ENCODE measurements around the gene POLR2E.

POLR2E gene

DNA sequence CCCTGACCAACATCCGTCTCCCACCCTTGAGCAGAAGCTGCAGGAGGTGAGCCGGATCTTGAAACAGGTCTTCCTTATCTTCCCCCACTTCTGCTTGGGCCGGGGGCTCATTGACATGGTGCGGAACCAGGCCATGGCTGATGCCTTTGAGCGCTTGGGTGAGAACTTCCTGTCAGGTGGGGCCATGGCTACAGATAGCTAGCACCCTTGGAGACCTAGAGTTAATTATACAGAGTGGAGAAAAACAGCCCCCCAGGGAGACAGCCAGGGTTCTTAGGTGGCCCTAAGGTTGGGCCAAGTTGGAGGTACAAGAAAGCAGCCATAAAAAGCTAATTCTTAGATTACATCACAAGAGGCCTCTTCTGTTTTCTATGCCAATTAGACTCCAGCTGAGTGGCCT is 37.1 kb downstream of the POLR2E start:
- no peak overlapping the region for H2BK120ac ChIP-seq (ENCODE audit: insufficient read depth, low read length, poor library complexity)
- no peak overlapping the region for H2BK12ac ChIP-seq (ENCODE audit: low read length)
- DNase-seq = no peak
- no peak overlapping the region for H2AK5ac ChIP-seq (ENCODE audit: low read length)
- H3K9me3 ChIP-seq (ENCODE audit: insufficient read depth, low read depth, low read length) = peaks cover 38% of the 10 kb centered on the region
- no peak overlapping the region for H4K91ac ChIP-seq (ENCODE audit: low read depth, low read length)
- no peaks in the 10 kb centered on the region for H3K79me1 ChIP-seq (ENCODE audit: low read length)
- H3K9ac ChIP-seq (ENCODE audit: low read length) = no peak overlapping the region
- H3K4ac ChIP-seq (ENCODE audit: low read depth, low read length) = no peak overlapping the region
- no peaks in the 10 kb centered on the region for H3K4me1 ChIP-seq (ENCODE audit: control insufficient read depth in 1 of 2, insufficient read depth in 2 of 2, low read length in 2 of 2)
- H2AFZ ChIP-seq (ENCODE audit: insufficient read depth, low read length, poor library complexity) = no peak overlapping the region
- H4K12ac ChIP-seq (ENCODE audit: low read depth, low read length) = no peak overlapping the region
- H4K8ac ChIP-seq (ENCODE audit: low read depth, low read length) = no peak overlapping the region
- H3K27ac ChIP-seq (ENCODE audit: low read depth, low read length) = no peak overlapping the region
- H3K27me3 ChIP-seq (ENCODE audit: insufficient read depth, low read length) = no peaks in the 10 kb centered on the region
- no peak overlapping the region for H3K4me3 ChIP-seq (ENCODE audit: low read depth, low read length)
- peaks cover 41 to 45% of the 10 kb centered on the region in 2 experiments for H3K36me3 ChIP-seq (ENCODE audit: control insufficient read depth in 1 of 2, insufficient read depth in 2 of 2, low read length in 2 of 2)
- H2BK5ac ChIP-seq (ENCODE audit: low read depth, low read length, poor library complexity) = no peak overlapping the region
- H3K23ac ChIP-seq (ENCODE audit: low read length) = no peak overlapping the region
- no peak overlapping the region for H3K14ac ChIP-seq (ENCODE audit: low read length)
- no peak overlapping the region for H3K4me2 ChIP-seq (ENCODE audit: low read length)
- H3K18ac ChIP-seq (ENCODE audit: low read length) = no peak overlapping the region
- no peaks in the 10 kb centered on the region for H3K79me2 ChIP-seq (ENCODE audit: control insufficient read depth, insufficient read depth, low read length, poor library complexity)
- WGBS (ENCODE audit: extremely low coverage, insufficient coverage, insufficient read length) = no CpG with 5 or more reads among the region's 5 CpGs

DNA sequence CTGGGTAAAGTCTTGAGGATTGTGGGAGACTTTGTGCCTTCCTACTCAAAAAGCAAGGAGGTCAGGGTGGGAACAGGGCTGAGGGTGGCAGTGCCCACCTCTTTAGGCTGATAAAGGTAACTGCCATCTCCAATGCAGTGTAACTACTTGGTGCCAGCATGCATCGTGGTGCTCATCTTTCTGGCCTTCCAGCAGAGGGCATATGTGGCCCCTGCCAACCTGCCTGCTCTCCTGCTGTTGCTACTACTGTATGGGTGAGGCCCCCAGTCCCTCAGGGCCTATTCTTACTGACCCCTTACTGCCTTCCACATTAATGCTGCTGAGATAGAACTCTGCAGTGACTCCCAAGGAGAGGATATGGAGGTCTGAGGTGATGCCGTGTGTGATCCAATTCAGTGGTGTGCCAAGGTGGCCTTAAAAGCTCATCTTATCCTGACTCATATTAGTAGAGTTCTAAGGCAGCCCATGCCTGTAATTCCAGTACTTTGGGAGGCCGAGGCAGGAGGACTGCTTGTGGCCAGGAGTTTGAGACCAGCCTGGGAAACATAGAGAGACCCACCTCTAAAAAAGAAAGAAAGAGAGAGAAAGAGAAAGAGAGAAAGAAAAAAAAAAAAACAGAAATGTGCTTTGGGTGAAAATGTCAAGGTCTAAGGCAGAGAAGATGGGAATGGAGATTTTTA is 37.9 kb downstream of the POLR2E start:
- Histone ChIP-seq H3K9me3 (ENCODE audit: insufficient read depth, low read depth, low read length) (peaks cover 34% of the 10 kb centered on the region), H2BK120ac (ENCODE audit: insufficient read depth, low read length, poor library complexity) (no peak overlapping the region), H3K14ac (ENCODE audit: low read length) (no peak overlapping the region), H4K12ac (ENCODE audit: low read depth, low read length) (no peak overlapping the region), H4K8ac (ENCODE audit: low read depth, low read length) (no peak overlapping the region), H3K4me1 (ENCODE audit: control insufficient read depth in 1 of 2, insufficient read depth in 2 of 2, low read length in 2 of 2) (no peaks in the 10 kb centered on the region), H3K27me3 (ENCODE audit: insufficient read depth, low read length) (no peaks in the 10 kb centered on the region), H2AK5ac (ENCODE audit: low read length) (no peak overlapping the region), H3K18ac (ENCODE audit: low read length) (no peak overlapping the region), H3K9ac (ENCODE audit: low read length) (no peak overlapping the region), H2BK5ac (ENCODE audit: low read depth, low read length, poor library complexity) (no peak overlapping the region), H3K4me3 (ENCODE audit: low read depth, low read length) (peak overlapping the region; percentile 33), H2BK12ac (ENCODE audit: low read length) (no peak overlapping the region), H4K91ac (ENCODE audit: low read depth, low read length) (no peak overlapping the region), H2AFZ (ENCODE audit: insufficient read depth, low read length, poor library complexity) (no peak overlapping the region), H3K36me3 (ENCODE audit: control insufficient read depth in 1 of 2, insufficient read depth in 2 of 2, low read length in 2 of 2) (peaks cover 41 to 46% of the 10 kb centered on the region in 2 experiments), H3K79me1 (ENCODE audit: low read length) (no peaks in the 10 kb centered on the region), H3K27ac (ENCODE audit: low read depth, low read length) (no peak overlapping the region), H3K79me2 (ENCODE audit: control insufficient read depth, insufficient read depth, low read length, poor library complexity) (no peaks in the 10 kb centered on the region), H3K4ac (ENCODE audit: low read depth, low read length) (no peak overlapping the region), H3K4me2 (ENCODE audit: low read length) (no peak overlapping the region), H3K23ac (ENCODE audit: low read length) (no peak overlapping the region)
- DNase-seq = peak in 1 of 2 donors; percentile 33
- WGBS (ENCODE audit: extremely low coverage, insufficient coverage, insufficient read length) = no CpG with 5 or more reads among the region's 3 CpGs

DNA sequence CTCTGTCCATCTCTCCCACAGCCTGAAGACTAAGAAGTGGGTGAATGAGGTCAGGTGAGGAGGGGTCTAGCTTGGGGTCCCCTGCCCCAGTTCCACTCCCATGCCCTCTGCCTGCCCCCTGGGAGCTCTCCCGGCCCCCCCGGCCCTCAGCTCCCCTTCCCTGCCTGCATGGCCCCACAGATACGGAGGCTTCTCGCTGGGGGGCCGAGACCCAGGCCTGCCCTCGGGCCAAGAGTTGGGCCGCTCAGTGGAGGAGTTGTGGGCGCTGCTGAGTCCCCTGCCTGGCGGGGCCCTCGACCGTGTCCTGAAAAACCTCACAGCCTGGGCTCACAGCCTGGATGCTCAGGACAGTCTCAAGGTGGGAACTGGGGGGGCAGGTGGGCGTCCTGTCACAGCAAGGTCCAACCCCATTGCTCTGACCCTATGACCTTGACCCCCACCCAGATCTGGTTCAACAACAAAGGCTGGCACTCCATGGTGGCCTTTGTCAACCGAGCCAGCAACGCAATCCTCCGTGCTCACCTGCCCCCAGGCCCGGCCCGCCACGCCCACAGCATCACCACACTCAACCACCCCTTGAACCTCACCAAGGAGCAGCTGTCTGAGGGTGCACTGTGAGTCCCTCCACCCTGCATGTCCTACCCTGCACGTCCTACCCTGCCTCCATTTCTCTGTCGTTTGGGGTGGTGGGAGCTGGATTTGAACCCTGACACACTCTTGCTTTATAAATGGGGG is 39.1 kb downstream of the POLR2E start:
- Histone ChIP-seq H3K27me3 (ENCODE audit: insufficient read depth, low read length) (no peaks in the 10 kb centered on the region), H2BK5ac (ENCODE audit: low read depth, low read length, poor library complexity) (no peak overlapping the region), H4K91ac (ENCODE audit: low read depth, low read length) (no peak overlapping the region), H3K9ac (ENCODE audit: low read length) (no peak overlapping the region), H2BK12ac (ENCODE audit: low read length) (no peak overlapping the region), H2AFZ (ENCODE audit: insufficient read depth, low read length, poor library complexity) (no peak overlapping the region), H3K79me1 (ENCODE audit: low read length) (no peaks in the 10 kb centered on the region), H2AK5ac (ENCODE audit: low read length) (no peak overlapping the region), H3K4me3 (ENCODE audit: low read depth, low read length) (no peak overlapping the region), H3K14ac (ENCODE audit: low read length) (no peak overlapping the region), H3K4me2 (ENCODE audit: low read length) (no peak overlapping the region), H3K4ac (ENCODE audit: low read depth, low read length) (no peak overlapping the region), H3K36me3 (ENCODE audit: control insufficient read depth in 1 of 2, insufficient read depth in 2 of 2, low read length in 2 of 2) (peaks cover 42 to 46% of the 10 kb centered on the region in 2 experiments), H3K27ac (ENCODE audit: low read depth, low read length) (no peak overlapping the region), H3K23ac (ENCODE audit: low read length) (no peak overlapping the region), H3K9me3 (ENCODE audit: insufficient read depth, low read depth, low read length) (peaks cover 35% of the 10 kb centered on the region), H3K4me1 (ENCODE audit: control insufficient read depth in 1 of 2, insufficient read depth in 2 of 2, low read length in 2 of 2) (no peaks in the 10 kb centered on the region), H4K12ac (ENCODE audit: low read depth, low read length) (no peak overlapping the region), H3K18ac (ENCODE audit: low read length) (no peak overlapping the region), H3K79me2 (ENCODE audit: control insufficient read depth, insufficient read depth, low read length, poor library complexity) (no peaks in the 10 kb centered on the region), H4K8ac (ENCODE audit: low read depth, low read length) (no peak overlapping the region), H2BK120ac (ENCODE audit: insufficient read depth, low read length, poor library complexity) (no peak overlapping the region)
- no CpG with 5 or more reads among the region's 20 CpGs for WGBS (ENCODE audit: extremely low coverage, insufficient coverage, insufficient read length)
- DNase-seq = no peak

DNA sequence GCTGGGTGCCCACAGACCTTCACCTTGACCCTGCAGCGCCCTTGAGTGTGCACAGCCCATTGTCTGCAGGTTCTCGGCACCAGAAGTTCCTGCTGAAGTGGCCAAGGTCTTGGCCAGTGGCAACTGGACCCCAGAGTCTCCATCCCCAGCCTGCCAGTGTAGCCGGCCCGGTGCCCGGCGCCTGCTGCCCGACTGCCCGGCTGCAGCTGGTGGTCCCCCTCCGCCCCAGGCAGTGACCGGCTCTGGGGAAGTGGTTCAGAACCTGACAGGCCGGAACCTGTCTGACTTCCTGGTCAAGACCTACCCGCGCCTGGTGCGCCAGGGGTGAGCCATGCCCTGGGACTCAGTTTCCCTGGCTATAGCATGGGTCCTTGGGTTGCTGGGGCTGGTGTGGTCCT is 40.1 kb downstream of the POLR2E start:
- no peak overlapping the region for H2AFZ ChIP-seq (ENCODE audit: insufficient read depth, low read length, poor library complexity)
- H3K23ac ChIP-seq (ENCODE audit: low read length) = no peak overlapping the region
- H3K4ac ChIP-seq (ENCODE audit: low read depth, low read length) = no peak overlapping the region
- H3K27ac ChIP-seq (ENCODE audit: low read depth, low read length) = no peak overlapping the region
- no peaks in the 10 kb centered on the region for H3K79me2 ChIP-seq (ENCODE audit: control insufficient read depth, insufficient read depth, low read length, poor library complexity)
- H4K12ac ChIP-seq (ENCODE audit: low read depth, low read length) = no peak overlapping the region
- no CpG with 5 or more reads among the region's 14 CpGs for WGBS (ENCODE audit: extremely low coverage, insufficient coverage, insufficient read length)
- DNase-seq = no peak
- H3K36me3 ChIP-seq (ENCODE audit: control insufficient read depth in 1 of 2, insufficient read depth in 2 of 2, low read length in 2 of 2) = peaks cover 45 to 46% of the 10 kb centered on the region in 2 experiments
- no peak overlapping the region for H3K14ac ChIP-seq (ENCODE audit: low read length)
- H3K79me1 ChIP-seq (ENCODE audit: low read length) = no peaks in the 10 kb centered on the region
- H3K4me2 ChIP-seq (ENCODE audit: low read length) = no peak overlapping the region
- peaks cover 38% of the 10 kb centered on the region for H3K9me3 ChIP-seq (ENCODE audit: insufficient read depth, low read depth, low read length)
- no peak overlapping the region for H3K18ac ChIP-seq (ENCODE audit: low read length)
- no peaks in the 10 kb centered on the region for H3K27me3 ChIP-seq (ENCODE audit: insufficient read depth, low read length)
- H2BK12ac ChIP-seq (ENCODE audit: low read length) = no peak overlapping the region
- H3K9ac ChIP-seq (ENCODE audit: low read length) = no peak overlapping the region
- no peaks in the 10 kb centered on the region for H3K4me1 ChIP-seq (ENCODE audit: control insufficient read depth in 1 of 2, insufficient read depth in 2 of 2, low read length in 2 of 2)
- H2BK5ac ChIP-seq (ENCODE audit: low read depth, low read length, poor library complexity) = no peak overlapping the region
- no peak overlapping the region for H4K91ac ChIP-seq (ENCODE audit: low read depth, low read length)
- no peak overlapping the region for H2AK5ac ChIP-seq (ENCODE audit: low read length)
- H2BK120ac ChIP-seq (ENCODE audit: insufficient read depth, low read length, poor library complexity) = no peak overlapping the region
- no peak overlapping the region for H3K4me3 ChIP-seq (ENCODE audit: low read depth, low read length)
- no peak overlapping the region for H4K8ac ChIP-seq (ENCODE audit: low read depth, low read length)

All from trophoblast cell (in vitro differentiated cells and primary cell).